Hematopoietic multipotent progenitor cell (in vitro differentiated cells): ENCODE results near the gene RRP12. TPM values are rescaled to one million over a fixed set of nuclear protein-coding genes. Genes with fewer than 3 reads are reported as not detected.
"Not testable (repeated sequence)": the region's sequence is repeated elsewhere in the genome, so short reads cannot be mapped to it uniquely, and the experiment has no call there.

Source experiments
- DNase-seq, 3 donors: peaks; one replicate each; pipeline ENCODE4 v3.0.0-alpha.2; 2011 to 2015; ENCODE audit warnings: low read depth in 2 of 3, low spot score in 2 of 3
- total RNA-seq: library from RNA; depleted of rRNA; stranded (reverse); fragments of >200 nt; gene quantifications from one replicate; pipeline ENCODE4 v1.2.3, GENCODE V29; 2012

Gene RRP12, protein sequence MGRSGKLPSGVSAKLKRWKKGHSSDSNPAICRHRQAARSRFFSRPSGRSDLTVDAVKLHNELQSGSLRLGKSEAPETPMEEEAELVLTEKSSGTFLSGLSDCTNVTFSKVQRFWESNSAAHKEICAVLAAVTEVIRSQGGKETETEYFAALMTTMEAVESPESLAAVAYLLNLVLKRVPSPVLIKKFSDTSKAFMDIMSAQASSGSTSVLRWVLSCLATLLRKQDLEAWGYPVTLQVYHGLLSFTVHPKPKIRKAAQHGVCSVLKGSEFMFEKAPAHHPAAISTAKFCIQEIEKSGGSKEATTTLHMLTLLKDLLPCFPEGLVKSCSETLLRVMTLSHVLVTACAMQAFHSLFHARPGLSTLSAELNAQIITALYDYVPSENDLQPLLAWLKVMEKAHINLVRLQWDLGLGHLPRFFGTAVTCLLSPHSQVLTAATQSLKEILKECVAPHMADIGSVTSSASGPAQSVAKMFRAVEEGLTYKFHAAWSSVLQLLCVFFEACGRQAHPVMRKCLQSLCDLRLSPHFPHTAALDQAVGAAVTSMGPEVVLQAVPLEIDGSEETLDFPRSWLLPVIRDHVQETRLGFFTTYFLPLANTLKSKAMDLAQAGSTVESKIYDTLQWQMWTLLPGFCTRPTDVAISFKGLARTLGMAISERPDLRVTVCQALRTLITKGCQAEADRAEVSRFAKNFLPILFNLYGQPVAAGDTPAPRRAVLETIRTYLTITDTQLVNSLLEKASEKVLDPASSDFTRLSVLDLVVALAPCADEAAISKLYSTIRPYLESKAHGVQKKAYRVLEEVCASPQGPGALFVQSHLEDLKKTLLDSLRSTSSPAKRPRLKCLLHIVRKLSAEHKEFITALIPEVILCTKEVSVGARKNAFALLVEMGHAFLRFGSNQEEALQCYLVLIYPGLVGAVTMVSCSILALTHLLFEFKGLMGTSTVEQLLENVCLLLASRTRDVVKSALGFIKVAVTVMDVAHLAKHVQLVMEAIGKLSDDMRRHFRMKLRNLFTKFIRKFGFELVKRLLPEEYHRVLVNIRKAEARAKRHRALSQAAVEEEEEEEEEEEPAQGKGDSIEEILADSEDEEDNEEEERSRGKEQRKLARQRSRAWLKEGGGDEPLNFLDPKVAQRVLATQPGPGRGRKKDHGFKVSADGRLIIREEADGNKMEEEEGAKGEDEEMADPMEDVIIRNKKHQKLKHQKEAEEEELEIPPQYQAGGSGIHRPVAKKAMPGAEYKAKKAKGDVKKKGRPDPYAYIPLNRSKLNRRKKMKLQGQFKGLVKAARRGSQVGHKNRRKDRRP (N-terminal part only)
- 42.3 TPM for total RNA-seq

DNA sequence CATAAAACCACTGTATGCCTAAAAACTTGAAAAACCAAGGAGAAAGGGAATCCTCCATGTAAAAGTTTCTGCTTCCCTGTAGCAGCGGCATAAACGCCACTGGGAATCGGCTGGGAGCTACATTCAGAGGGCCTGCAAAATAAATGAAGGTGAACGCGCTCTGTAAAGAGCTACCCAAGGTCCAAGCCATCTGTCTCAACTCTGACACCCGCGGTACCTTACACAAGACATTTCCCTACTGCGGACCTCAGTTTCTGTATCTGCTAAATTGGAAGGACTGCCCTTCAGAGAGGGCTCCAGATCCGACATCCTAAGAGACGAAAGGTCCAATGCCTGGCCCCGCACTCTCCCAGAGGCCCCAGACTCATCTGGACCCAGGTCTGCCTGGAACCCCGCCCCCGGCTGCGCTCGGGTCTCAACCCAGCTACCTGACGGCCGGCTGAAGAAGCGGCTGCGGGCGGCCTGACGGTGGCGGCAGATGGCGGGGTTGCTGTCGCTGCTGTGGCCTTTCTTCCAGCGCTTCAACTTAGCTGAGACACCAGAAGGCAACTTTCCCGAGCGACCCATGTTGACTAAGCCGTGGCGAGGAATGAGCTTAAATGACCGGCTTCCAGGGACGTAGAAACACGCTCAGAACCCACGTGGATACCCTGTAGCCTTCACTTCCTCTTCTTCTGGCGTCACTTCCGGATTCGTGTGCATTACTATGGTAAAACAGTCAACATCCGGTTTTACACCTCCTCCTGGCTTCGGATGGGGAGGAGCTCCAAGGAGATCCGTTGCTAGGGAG, at the start of gene RRP12:
RRP12 (minus strand) TSS at position 676 of the 790 bp plus-strand sequence; CDS start at position 567, 109 bp downstream.
- peak; percentile 83 to 100 (median 97) for DNase-seq

DNA sequence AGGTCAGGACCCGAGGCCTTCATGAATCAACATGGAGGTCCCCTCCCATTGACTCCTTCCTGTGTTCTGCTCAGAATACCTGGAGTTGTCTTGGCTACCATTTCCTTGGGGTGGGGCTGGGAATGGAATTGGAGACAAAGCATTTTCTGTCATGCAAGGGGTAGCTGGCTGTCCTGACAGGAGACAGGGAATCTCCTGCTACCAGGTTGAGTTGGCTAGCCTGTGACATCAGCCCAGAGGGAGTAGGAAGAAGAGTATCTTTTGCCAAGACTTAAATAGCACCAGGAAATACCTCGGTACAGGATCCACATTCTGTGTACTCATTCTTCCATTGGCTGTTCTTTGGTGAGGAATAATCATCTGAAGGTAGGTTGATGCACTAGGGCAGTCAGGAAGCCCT, 49.7 kb upstream of the RRP12 start:
- no peak for DNase-seq

DNA sequence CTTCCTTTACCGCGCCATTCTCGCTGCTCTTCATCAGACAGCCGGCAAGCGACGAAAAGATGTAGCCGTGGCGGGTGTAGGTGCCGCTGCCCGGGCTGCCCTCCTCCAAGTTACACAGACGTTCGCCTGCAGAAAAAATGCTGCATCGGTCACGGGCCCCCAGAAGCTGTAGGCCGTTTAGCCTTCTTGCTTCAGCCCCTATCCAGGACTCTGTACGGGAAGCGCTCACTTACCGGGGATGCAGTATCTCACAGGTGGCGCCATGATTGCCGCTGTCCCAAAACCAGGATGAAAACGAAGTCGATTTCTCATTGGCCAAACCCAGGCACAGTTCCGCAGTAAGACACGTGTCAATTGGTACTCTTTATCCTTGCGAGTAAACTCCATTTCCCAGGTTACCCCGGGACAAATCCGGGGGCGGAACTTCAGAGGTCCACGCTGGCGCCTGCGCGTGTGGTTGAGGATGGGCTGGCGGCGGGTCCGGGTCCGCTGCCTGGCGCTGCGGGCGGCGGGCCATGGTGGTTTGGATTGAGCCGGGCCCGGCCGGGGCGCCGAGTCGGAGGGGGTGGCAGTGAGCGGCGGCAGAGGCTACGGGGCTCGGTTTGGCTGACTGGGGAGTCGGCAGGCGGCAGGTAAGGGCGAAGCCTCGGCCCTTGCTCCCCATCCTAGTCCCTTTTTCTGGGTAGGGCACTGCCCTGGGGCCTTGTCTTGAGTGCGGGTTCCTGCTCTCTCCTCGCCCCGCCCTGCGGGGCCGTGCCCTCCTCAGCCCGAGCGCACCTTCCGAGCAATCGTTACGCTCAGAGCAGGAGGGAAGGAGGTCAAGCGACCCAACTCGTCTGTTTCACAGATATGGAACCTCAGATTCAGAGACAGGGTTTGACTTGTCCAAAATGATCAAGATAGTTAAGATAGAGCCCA, 44.8 kb upstream of the RRP12 start, which contains the start of the genes EXOSC1 and ZDHHC16:
EXOSC1 (minus strand) TSS at position 285 of the 918 bp plus-strand sequence; CDS start at position 264, 21 bp downstream.
ZDHHC16 (plus strand) TSS at position 454 of the 918 bp plus-strand sequence. CDS start 5,501 bp downstream, outside the sequence.
- peak; percentile 76 to 94 (median 91) for DNase-seq

GRCh38 chr10:97445357-97445721, 44.2 kb upstream of the RRP12 start:
- DNase-seq, result no peak

GRCh38 chr10:97444212-97444611, 43.1 kb upstream of the RRP12 start:
- no peak for DNase-seq

GRCh38 chr10:97442277-97442676, 41.1 kb upstream of the RRP12 start:
- DNase-seq, result no peak

DNA sequence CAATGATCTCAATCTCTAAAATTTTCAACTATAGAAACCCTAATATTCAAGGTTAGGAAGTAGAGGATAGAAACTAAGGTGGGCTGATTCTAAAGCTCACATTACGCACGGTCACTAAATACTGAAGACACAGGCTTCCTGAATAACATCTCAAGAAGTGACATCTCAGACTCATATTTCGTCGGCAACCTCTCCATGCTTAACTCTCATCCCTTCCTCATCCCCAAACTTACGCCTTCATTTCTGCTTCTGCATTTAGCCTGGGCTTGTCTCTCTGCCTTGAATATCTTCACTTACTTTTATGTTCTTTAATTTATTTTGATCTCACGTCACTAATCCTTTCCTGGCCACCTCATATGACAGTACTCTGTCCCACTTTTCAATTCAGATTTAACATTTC, 34.1 kb upstream of the RRP12 start:
- no peak for DNase-seq

DNA sequence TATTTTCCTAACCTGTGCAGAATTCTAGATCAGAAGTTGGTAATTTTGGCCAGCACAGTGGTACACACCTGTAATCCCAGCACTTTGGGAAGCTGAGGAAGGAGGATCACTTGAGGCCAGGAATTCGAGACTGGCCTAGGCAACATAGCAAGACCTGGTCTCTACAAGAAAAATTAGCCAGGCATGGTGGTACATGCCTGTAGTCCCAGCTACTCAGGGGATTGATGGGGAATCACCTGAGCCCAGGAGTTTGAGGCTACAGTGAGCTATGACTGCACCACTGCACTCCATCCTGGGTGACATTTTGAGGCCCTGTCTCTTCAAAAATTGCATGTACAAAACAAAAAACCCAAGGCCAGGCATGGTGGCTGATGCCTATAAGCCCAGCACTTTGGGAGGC, 33.4 kb upstream of the RRP12 start:
- DNase-seq, result no peak

- no peak for DNase-seq
These were observed 32.9 kb upstream of the RRP12 start for GRCh38 chr10:97434055-97434454.

DNA sequence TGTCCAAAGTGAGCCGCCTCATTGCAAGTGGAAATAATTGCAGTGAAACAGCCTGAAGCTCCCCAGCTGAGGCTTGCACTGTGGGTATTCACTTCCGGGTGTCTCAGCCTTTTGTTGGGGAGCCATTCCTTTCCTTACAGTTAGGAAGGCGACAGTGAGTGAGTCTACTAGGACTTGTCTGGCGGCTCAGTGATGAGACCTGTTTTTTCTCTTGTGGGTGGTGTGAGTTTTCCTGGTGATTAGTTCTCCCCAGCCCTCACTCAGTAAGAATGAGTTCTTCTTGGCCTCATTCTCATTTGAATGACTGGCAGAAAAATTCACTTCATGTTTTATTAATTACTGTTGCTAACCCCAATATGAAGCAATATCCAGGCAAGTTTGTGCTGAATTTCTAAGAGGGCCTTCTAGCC, 27.4 kb upstream of the RRP12 start:
- no peak for DNase-seq

- no peak for DNase-seq
These were observed 26.5 kb upstream of the RRP12 start for GRCh38 chr10:97427571-97428179.

DNA sequence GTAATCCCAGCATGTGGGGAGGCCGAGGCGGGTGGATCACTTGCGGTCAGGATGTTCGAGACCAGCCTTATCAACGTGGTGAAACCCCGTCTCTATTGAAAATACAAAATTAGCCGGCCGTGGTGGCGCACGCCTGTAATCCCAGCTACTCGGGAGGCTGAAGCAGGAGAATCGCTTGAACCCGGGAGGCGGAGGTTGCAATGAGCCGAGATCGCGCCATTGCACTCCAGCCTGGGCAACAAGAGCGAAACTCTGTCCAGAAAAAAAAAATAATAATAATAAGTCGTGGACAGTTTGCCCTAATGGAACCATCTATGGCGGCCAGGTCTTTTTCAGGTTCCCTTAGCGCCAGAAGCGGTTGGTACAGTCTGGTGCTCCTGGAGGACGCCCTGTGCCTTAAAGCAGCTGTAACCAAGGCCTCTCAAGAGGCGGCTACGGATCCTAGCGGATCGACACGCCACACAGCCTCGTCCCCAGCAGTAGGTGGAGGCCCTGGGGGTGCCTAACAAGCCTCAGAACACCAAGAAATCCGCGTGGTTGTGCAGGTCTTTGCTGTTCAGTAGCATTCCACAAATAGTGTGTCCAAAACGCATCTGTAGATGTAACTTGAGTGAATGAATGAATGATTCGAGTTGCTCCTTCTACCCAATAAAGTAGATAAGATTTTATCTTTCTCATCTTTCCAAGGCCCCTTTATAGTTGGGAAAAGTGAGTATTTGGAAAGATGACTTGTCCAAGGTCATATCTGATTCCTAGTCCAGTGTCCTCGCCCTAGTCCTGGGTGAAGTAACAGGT, 25.8 kb upstream of the RRP12 start:
- no peak for DNase-seq

DNA sequence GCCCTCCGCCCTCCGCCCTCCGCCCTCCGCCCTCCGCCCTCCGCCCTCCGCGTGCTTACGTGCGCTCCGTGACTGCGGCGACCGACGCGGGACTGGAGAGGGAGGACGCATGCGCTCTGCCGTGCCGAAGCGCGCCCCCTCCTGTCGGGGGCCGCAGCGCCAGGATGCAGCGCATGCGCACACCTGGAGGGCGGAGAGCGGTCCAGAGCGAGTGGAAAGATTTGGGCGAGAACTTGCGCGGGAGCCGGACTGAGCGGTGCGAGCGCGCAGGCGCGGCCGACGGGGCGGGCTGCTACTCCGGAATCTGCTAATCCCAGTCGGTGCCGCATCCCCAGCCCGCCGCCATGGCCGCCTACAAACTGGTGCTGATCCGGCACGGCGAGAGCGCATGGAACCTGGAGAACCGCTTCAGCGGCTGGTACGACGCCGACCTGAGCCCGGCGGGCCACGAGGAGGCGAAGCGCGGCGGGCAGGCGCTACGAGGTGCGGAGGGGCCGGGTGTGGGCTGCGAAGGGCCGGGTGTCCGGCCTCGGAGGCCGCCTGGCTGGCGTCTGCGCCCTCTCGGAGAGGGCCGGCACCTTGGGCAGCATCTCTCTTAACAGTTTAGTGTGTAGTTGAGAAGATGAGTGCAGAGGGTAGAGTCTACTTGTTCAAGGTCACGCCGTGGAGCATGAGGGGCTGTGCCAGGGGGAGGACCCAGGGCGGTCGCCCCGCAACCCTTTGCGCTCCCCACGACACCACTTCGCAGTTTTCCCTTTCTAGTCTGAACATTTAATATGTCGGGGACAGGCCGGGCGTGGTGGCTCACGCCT, 25.0 kb upstream of the RRP12 start, which contains the start of gene PGAM1:
PGAM1 (plus strand) TSS at position 228 of the 812 bp plus-strand sequence; CDS start at position 345, 117 bp downstream.
- DNase-seq, result peak; percentile 94 to 99 (median 95)

DNA sequence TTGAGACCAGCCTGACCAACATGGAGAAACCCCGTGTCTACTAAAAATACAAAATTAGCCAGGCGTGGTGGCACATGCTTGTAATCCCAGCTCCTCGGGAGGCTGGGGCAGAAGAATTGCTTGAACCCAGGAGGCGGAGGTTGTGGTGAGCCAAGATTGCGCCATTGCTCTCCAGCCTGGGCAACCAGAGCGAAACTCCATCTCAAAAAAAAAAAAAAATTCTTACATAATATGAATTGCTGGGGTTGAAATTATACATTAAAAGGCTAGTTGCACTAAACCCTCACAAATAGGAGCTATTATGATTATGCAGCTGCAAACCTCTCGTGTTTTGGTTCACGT, 22.6 kb upstream of the RRP12 start:
- DNase-seq, result not testable (repeated sequence)

GRCh38 chr10:97416565-97416964, 15.4 kb upstream of the RRP12 start:
- no peak for DNase-seq

DNA sequence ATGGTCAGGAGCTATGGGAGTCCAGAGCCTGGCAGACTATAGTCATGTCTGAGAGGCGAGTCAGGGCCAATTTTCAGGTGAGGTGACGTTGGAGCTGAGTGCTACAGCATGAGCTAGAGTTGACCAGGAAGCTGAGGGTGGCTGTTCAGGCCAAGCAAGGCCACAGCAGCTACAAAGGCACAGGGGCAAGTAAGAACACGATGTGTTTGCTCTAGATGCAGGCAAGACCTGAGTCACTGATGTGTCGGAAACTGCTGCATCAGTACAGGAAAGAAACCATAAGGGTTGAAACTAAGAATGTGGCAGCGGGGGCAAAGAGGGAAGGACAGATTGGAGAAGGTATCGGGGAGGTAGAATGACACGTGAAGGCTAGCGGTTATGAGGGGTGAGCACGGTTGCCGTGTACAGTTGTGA, 11.8 kb upstream of the RRP12 start:
- peak in 1 of 3 donors; percentile 36 for DNase-seq

DNA sequence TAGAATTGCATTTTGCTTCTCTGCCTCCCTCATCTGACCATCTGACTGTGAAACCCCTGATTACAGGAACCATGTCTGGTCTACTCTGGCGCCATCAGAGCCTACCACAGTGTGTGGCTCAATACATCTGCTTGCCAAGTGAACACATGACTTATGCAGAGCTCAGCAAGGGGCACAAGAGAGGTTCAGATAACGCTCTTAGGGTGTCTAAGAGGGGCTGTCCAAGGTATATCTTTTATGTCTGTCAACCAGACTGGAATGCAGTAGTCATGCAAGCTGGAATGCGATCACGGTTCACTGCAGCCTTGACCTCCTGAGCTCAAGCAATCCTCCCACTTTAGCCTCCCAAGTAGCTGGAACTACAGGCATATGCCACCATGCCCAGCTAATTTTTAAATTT, 10.3 kb upstream of the RRP12 start:
- DNase-seq, result no peak
